WI38 (cell line): ENCODE data around the gene RASAL2.

Experiments
- H3K4me3 ChIP-seq: 2 replicates; pipeline ENCODE4 v1.5.1; 2011; ENCODE audit warnings: low read depth, mild to moderate bottlenecking, control low read depth, low read length
- TF ChIP-seq, protein P1 (sequence below): IDR thresholded peaks from 2 replicates; pipeline ENCODE4 v1.5.1; 2012; ENCODE audit warnings: low read depth, mild to moderate bottlenecking, control low read depth, low read length

RASAL2 gene

DNA sequence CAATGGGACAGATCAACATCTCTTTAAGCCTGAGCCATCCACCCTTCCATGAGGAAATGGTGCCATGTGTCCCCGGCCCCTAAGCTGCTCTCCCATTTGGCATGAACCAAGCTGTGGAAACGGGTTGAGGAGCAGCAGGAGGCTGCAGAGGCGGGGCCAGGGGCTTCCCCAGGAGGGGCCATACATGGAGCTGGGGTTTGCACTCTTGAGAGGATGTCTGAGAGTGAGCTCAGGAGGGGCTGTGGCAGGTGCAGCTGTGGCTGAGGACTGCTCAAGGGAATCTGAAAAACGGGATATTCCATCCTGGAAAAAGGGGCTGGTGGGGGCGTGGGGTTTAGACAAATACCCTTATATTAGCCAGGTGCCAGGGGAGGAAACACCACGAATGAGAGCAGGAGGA is 409.9 kb downstream of the RASAL2 start:
- no peak overlapping the region for H3K4me3 ChIP-seq
- TF ChIP-seq, protein P1, sequence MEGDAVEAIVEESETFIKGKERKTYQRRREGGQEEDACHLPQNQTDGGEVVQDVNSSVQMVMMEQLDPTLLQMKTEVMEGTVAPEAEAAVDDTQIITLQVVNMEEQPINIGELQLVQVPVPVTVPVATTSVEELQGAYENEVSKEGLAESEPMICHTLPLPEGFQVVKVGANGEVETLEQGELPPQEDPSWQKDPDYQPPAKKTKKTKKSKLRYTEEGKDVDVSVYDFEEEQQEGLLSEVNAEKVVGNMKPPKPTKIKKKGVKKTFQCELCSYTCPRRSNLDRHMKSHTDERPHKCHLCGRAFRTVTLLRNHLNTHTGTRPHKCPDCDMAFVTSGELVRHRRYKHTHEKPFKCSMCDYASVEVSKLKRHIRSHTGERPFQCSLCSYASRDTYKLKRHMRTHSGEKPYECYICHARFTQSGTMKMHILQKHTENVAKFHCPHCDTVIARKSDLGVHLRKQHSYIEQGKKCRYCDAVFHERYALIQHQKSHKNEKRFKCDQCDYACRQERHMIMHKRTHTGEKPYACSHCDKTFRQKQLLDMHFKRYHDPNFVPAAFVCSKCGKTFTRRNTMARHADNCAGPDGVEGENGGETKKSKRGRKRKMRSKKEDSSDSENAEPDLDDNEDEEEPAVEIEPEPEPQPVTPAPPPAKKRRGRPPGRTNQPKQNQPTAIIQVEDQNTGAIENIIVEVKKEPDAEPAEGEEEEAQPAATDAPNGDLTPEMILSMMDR = no peak

DNA sequence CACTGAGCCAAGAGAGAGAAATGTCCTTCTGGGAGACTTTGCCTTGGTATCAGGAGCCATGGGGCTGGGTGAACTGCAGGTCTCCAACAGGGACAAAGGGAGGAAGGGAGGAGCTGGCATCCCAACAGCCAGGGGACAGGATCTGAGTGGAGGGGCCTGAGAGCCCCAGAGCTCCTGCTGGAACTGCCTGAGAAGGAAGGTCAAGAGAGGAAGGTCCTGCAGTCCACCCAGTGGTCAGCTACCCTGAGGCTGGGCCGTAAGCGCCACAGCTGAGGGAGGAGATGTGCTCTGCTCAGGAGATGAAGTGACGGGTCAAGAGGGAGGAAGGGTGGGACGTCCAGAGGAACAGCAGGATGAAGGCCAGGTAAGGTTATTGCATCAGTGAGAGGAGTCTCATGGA is 410.4 kb downstream of the RASAL2 start:
- H3K4me3 ChIP-seq = no peak overlapping the region
- TF ChIP-seq, protein P1 = no peak

DNA sequence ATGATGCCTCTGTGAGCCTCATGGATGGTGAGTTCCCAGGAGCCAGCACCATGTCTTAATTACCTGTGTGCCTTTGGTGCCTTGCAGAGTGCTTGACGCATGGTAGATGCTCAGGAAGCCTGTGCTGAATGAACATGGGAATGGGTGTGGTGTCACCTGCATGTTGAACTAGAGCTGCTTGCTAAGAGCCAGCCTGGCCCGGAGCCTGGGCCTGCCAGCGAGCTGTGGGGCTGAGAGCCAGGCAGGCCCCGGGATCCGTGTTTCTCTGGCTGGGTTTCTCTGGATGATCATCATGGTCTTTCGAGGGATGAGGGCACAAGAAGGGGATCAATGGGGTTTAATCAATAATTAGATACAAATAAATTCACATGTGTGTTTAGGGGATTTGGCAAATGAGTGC is 412.3 kb downstream of the RASAL2 start:
- TF ChIP-seq, protein P1 = no peak
- H3K4me3 ChIP-seq = no peak overlapping the region

DNA sequence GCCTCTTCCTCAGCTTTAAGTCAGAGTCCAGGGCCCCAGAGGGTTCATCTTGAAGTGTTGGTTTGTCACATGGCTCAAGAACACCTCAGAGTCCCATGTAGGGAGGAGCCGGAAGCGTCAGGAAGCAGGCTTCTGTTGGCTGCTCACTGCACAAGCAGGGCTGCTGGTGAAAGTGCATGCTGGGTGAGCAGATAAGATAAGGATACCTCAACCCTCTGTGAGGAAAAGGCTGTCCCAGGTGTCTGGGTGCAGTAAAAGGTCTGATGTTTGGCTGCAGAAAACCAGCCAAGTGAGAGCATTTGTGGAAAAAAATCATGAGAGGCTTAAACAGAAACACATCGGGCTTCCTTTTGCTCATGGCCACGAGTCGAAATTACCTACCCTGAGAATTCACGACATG is 412.8 kb downstream of the RASAL2 start:
- H3K4me3 ChIP-seq = no peak overlapping the region
- TF ChIP-seq, protein P1 = no peak

DNA sequence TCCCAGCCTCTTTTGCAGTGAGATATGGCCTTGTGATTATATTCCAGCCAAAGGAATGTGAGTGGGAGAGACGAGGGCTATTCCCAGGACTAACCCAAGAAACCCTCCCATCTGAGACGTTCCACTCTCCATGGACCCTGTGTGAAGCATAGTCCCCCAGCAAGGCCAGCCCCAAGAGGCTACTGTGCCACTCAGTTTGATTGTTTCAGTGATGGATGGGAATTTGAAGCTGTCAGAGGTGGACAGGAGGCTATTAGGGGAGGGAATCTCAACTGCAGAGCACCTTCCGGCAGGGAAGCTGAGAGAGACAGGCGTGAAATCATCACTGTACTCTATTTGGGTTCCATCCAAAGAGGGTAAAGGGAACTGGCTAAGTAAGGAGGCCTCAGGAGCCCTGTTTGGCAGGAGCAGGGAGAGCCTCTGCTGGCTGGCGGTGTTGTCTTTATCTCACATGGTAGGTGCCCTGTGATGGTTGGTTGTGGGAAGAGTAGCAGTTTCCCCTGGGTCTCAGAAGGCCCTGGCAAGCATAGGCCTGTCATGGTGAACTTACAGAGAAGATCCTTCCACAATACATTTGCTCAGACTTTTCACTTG is 415.6 kb downstream of the RASAL2 start:
- TF ChIP-seq, protein P1 = no peak
- no peak overlapping the region for H3K4me3 ChIP-seq

DNA sequence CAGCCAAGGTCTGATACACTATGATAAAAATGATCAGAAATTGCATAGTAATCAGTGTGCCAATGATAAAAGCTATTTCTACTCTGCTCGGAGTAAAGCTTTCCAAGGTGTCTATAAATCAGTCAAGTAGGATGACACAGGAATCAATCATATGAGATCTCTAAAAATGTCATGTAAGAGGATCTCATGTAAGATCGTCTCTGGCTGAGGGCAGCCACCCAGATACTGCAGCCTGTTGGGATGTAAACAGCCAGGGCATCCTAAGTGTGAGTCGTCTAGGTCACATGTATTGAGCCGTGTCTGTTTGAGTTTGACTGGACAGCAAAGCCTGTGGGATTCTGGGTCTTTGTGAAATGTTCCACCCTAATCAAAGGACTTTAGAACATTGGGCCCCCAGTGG is 416.3 kb downstream of the RASAL2 start:
- TF ChIP-seq, protein P1 = no peak
- H3K4me3 ChIP-seq = no peak overlapping the region

DNA sequence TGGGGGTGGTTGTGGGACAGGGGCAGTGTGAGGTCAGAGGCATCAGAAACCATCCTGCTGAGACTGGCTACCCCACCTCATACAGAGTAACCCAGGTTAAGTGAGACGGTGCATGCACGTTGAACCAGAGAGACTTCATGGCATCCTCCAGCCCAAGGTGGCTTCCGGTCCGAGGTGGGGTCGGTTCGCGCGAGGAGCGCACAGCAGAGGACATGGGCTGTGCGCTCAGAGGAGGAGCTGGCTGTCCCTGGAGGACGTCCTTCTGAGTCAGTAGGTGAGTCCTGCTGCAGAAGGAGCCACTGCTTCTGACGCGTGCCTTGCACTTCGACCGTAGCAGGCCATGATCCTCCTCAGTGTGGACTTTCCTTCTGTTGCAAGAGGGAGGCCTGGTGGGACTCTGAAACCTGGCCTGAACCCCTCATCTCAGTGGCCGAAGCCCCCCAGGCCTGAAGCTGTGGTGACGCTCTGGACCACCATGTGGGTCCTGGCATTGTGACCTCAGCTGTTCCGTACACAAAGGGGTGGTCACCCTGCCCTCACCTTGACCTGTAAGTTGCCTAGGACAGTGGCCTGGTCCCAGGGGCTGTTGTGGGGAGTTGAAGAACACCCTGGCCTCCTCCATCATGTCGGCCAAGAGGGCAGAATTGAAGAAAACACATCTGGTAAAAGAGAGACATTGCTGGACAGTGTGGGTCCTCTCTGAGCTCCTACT is 418.8 kb downstream of the RASAL2 start, which contains the start of gene TEX35:
Gene TEX35 (plus strand): TSS at position 544 of the 712 bp plus-strand sequence. CDS start 80 bp downstream, at position 624.
- TF ChIP-seq, protein P1 = no peak
- H3K4me3 ChIP-seq = no peak within 1 kb of the TSS
